HG02759 (cell line): ENCODE results near the gene GSTA1.
"Not testable (repeated sequence)": the region's sequence is repeated elsewhere in the genome, so short reads cannot be mapped to it uniquely, and the experiment has no call there.

Experiments used
- ATAC-seq: cut with Tn5 transposase; IDR thresholded peaks from one replicate; pipeline ENCODE4 v1.9.1; 2021; ENCODE audit warnings: mild to moderate bottlenecking, moderate library complexity; ENCODE audit not compliant: unreplicated experiment

Gene GSTA1

GRCh38 chr6:52803668-52804255 lies at the start of gene GSTA1:
TSS of gene GSTA1 (minus strand) at chr6:52803816. CDS start at chr6:52799267, 4,549 bp downstream.
- not testable (repeated sequence) for ATAC-seq

DNA sequence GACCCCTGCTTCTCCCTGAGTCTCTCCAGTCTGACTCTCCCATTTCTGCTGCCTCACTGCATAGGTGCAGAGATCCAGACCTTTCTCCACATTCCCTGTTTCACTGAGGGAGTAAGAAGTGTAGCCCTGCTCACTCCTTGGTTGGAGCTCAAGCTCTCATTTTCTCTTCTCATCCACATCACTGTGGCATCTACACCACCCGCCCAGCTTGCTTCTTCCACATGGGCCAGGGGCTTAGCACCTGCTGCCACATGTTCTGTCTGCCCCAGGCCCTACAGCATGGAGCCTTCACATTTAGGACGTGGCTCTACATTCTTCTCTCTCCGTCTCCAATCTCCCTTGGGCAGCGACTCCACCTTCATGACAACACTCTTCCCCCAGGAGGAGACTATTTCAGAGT lies 45.5 kb upstream of the GSTA1 start:
- no peak for ATAC-seq

- no peak for ATAC-seq
Measured at GRCh38 chr6:52846002-52846401, 42.4 kb upstream of the GSTA1 start.

DNA sequence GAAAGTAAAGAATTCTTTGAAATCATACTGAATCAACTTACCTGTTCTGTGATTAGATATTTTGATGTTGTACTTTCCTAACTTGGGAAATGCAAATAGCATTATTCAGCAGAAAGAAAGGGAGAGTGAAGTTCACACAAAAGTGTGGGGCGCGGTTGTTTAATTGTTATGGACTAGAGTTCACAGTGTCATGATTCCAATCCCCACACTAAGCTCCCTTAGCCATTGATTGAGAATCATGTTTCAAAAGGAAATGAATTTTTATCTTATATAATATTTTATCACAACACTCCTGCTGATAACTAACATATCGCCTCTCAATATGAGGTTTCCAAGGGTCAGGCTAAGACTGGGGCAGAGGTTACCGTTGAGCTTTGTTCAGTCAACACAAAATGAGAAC lies 40.0 kb upstream of the GSTA1 start:
- no peak for ATAC-seq

- ATAC-seq, result no peak
Measured at GRCh38 chr6:52840763-52841585, 37.4 kb upstream of the GSTA1 start, which contains the start of gene GSTA5. TSS of gene GSTA5 (minus strand) at chr6:52840813.

DNA sequence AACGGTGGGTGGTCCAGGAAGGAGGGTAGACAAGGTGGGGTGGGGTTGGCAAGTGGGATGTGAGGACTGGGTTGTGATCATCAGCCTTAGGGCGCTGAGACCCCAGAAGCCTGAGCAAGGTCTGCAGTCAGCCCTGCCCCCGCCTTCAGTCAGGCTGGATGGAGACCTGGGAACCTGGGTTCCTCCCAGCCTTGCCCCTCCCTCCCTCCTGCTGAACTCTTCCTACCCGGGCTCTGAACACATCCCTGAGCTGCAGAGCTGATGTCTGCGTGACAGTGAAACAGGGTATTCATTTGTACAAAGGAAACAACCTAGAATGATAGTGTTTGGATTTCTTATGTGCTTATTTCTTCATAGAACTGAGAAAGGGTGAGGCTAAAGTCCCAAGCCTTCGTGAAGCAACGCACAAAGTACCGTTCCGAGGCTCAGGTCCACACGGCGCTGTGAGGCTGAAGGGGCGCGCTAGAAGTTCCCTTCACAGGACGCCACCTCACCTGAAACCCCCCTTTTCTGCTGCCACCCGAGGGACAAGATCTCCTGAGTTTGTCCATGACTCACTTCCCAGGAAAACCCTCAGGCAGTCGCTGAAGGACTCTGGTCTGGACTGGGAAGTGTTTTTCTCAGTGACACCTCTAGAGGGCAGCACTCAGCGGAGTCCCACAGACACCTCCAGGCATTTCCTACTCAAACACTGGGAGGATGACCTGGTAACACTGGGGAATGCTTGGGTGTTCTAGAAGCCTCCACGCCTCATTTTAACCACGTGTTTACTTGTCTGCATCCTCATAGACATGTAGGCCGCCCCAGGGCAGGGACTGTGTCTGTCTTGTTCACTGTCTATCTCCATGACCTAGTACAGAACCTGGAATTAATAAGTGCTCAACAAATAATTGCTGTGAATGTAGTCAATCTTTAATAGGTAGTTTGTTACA lies 35.8 kb upstream of the GSTA1 start:
- ATAC-seq, result peak; percentile 71

DNA sequence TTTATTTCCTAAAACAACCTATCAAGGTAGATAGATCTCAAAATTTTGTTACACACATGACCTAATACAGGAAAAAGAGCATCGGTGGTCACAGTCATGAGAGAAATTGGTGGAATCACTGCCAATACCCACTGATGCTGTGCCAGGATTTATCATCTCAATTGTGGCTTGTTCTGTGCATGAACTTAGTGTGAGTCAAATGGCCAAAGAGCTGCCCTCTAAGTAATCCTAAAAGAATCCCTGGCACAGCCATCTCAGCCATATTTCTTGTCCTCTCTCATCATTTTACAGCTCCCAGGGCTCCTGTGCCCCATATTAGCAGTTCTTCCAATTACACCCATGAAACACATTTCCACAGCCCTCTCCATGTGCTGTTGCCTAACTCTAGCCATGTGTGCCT lies 30.9 kb upstream of the GSTA1 start:
- ATAC-seq, result no peak

- not testable (repeated sequence) for ATAC-seq
Measured at GRCh38 chr6:52830869-52831268, 27.3 kb upstream of the GSTA1 start.

GRCh38 chr6:52829046-52829817 lies 25.6 kb upstream of the GSTA1 start:
- ATAC-seq, result no peak

DNA sequence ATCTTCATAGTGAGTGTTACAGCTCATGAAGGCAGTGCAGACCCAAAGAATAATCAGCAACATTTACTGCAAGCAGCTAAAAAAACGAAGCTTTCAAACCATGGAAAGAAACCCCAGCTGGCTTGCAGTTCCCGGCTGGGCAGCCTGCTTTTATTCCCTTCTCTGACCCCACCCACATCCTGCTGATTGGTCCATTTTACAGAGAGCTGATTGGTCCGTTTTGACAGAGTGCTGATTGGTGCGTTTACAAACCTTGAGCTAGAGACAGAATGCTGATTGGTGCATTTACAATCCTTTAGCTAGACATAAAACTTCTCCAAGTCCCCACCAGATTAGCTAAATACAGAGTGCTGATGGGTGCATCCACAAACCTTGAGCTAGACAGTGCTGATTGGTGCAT lies 25.0 kb upstream of the GSTA1 start:
- not testable (repeated sequence) for ATAC-seq

GRCh38 chr6:52827073-52827783 lies 23.6 kb upstream of the GSTA1 start:
- not testable (repeated sequence) for ATAC-seq

- no peak for ATAC-seq
Measured at GRCh38 chr6:52826513-52826912, 22.9 kb upstream of the GSTA1 start.

- ATAC-seq, result not testable (repeated sequence)
Measured at GRCh38 chr6:52825900-52826459, 22.4 kb upstream of the GSTA1 start.

DNA sequence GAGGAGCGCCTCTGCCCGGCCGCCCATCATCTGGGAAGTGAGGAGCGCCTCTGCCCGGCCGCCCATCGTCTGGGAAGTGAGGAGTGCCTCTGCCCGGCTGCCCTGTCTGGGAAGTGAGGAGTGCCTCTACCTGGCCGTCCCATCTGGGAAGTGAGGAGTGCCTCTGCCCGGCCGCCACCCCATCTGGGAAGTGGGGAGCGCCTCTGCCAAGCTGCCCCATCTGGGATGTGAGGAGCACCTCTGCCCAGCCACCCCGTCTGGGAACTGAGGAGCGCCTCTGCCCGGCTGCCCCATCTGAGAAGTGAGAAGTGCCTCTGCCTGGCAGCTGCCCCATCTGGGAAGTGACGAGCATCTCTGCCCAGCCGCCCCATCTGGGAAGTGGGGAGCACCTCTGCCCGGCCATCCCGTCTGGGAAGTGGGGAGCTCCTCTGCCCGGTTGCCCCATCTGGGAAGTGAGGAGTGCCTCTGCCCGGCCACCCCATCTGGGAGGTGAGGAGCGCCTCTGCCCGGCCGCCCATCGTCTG lies 21.7 kb upstream of the GSTA1 start:
- not testable (repeated sequence) for ATAC-seq

GRCh38 chr6:52821842-52822241 lies 18.2 kb upstream of the GSTA1 start:
- no peak for ATAC-seq

DNA sequence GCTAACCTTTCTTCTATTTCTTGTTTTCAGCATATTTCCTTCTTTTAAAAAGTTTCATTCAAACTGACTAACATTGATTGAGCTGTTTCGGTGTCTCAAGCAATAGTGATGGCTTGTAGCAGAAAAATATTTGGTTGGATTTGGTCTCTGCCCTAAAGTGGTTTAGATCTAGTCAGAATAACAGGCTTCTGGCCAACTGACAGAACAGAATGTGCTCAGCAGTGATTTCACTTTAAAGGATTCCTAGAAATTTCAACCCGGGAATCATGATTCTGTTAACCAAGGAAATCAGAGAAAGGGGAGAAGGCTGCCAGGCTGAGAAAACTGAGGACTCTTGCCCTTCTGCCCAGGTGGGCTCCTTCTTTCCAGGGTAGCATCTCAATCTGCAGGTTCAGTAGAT lies 16.6 kb upstream of the GSTA1 start:
- no peak for ATAC-seq

DNA sequence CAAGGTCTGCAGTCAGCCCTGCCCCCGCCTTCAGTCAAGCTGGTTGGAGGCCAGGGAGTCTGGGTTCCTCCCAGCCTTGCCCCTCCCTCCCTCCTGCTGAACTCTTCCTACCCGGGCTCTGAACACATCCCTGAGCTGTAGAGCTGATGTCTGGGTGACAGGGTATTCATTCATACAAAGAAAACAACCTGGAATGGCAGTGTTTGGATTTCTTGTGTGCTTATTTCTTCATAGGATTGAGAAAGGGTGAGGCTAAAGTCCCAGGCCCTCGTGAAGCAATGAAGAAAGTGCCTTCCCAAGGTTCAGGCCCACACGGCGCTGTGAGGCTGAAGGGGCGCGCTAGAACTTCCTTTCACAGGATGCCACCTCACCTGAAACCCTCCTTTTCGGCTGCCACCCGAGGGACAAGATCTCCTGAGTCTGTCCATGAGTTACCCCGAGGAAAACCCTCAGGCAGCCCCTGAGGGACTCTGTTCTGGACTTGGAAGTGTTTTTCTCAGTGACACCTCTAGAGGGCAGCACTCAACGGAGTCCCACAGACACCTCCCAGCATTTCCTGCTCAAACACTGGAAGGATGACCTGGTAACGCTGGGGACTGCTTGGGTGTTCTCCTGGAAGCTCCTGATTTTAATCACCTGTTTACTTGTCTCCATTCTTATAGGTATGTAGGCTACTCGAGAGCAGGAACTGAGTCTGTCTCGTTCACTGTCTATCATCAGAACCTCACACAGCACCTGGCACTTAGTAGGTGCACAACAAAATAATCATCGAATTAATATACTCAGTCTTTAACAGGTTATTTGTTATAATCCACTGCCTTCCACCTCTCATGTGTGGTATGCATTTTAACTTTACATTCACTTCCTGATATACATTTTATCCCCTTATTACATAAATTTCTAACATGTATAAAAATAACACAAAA lies 11.8 kb upstream of the GSTA1 start:
- peak; percentile 88 for ATAC-seq

DNA sequence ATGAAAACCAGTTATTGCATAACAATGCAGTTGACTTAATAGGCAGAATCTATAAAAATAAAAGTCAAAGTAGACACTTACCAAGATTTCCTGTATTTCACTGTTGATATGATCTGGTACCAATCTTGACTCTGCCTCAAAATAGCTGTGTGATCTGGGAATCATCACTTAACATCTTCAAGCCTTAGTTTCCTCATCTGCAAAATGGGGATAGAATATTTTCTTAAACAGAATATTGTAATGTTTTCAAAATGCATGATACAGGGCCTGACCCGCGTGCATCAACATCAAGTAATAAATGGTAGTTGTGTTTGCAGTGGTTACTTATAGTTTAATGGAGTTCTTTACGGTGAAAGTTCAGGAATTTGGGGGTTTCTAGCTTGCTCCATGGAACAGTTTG lies 10.9 kb upstream of the GSTA1 start:
- ATAC-seq, result not testable (repeated sequence)
